SU-DHL-6 (cell line): ENCODE measurements around the gene ETFRF1.

Experiments
- H2AFZ ChIP-seq: fragments of 200-600 bp; sonication (generic); 2 replicates; pipeline ENCODE4 v1.6.1; 2014; ENCODE audit warnings: low read depth, mild to moderate bottlenecking, moderate library complexity, mixed read lengths, antibody characterized with exemption, low read length; ENCODE audit not compliant: severe bottlenecking
- H3F3A ChIP-seq: fragments of 200-600 bp; shearing (Covaris generic); 2 replicates; pipeline ENCODE4 v1.6.0; 2016; ENCODE audit warnings: antibody characterized with exemption, mild to moderate bottlenecking; ENCODE audit not compliant: insufficient read depth
- H3K27ac ChIP-seq: fragments of 200-600 bp; sonication (generic); 2 replicates; pipeline ENCODE4 v1.5.1; 2016; ENCODE audit warnings: low read depth, mild to moderate bottlenecking, low read length, moderate library complexity, mixed read lengths
- H3K27me3 ChIP-seq: fragments of 200-600 bp; sonication (generic), shearing (Covaris generic); 2 replicates; pipeline ENCODE4 v1.6.0; 2014; ENCODE audit warnings: mild to moderate bottlenecking, low read length
- H3K36me3 ChIP-seq: fragments of 200-600 bp; sonication (generic); 2 replicates; pipeline ENCODE4 v1.6.1; 2014; ENCODE audit warnings: mild to moderate bottlenecking, low read length, mixed read lengths
- H3K4me2 ChIP-seq: fragments of 300-600, 200-600 bp; shearing (Covaris generic), sonication (generic); 2 replicates; pipeline ENCODE4 v1.6.0; 2014; ENCODE audit warnings: low read length, low read depth, mild to moderate bottlenecking; ENCODE audit not compliant: poor library complexity, severe bottlenecking
- H3K4me3 ChIP-seq: fragments of 200-600 bp; sonication (generic); 2 replicates; pipeline ENCODE4 v1.5.1; 2014; ENCODE audit warnings: antibody characterized with exemption, low read length, mild to moderate bottlenecking, mixed read lengths; ENCODE audit not compliant: insufficient read depth, poor library complexity, severe bottlenecking
- H3K79me2 ChIP-seq: fragments of 200-600 bp; sonication (generic); 2 replicates; pipeline ENCODE4 v1.6.1; 2014; ENCODE audit warnings: mild to moderate bottlenecking, low read length, moderate library complexity; ENCODE audit not compliant: insufficient read depth
- H3K9ac ChIP-seq: fragments of 200-600 bp; sonication (generic); 2 replicates; pipeline ENCODE4 v1.7.0; 2014; ENCODE audit warnings: mild to moderate bottlenecking, low read length
- H3K9me2 ChIP-seq: fragments of 200-600 bp; sonication (generic); replicated peaks from 2 replicates; pipeline ENCODE4 v1.6.1; 2014; ENCODE audit warnings: low read length; ENCODE audit not compliant: insufficient read depth
- H3K9me3 ChIP-seq: fragments of 200-600 bp; sonication (generic); 2 replicates; pipeline ENCODE4 v1.6.1; 2014; ENCODE audit warnings: low read length, mixed read lengths; ENCODE audit not compliant: insufficient read depth
- H4K20me1 ChIP-seq: fragments of 200-600 bp; sonication (generic); 2 replicates; pipeline ENCODE4 v1.6.1; 2014; ENCODE audit warnings: low read depth, mild to moderate bottlenecking, antibody characterized with exemption, low read length, moderate library complexity, mixed read lengths
- CTCF ChIP-seq: fragments of 200-600 bp; sonication (generic); IDR thresholded peaks from one replicate; pipeline ENCODE4 v1.5.1; 2017; ENCODE audit warnings: antibody characterized with exemption, mild to moderate bottlenecking, low read length, moderate library complexity; ENCODE audit not compliant: insufficient read depth, poor library complexity, severe bottlenecking
- EZH2phosphoT487 ChIP-seq: fragments of 200-600 bp; sonication (generic), shearing (Covaris generic); conservative IDR thresholded peaks from 2 replicates; pipeline ENCODE4 v1.6.1; 2018; ENCODE audit warnings: mild to moderate bottlenecking, antibody characterized with exemption, low read length, moderate library complexity, mixed read lengths

ETFRF1 gene

GRCh38 chr12:25253371-25254068, 58.5 kb downstream of the ETFRF1 start:
- H3K27me3 ChIP-seq = no peaks in the 10 kb centered on the region
- H3K36me3 ChIP-seq = no peaks in the 10 kb centered on the region
- H3K27ac ChIP-seq = no peak overlapping the region
- H4K20me1 ChIP-seq = no peaks in the 10 kb centered on the region
- H3K4me3 ChIP-seq = no peak overlapping the region
- no peak for TF ChIP-seq EZH2phosphoT487
- no peak for TF ChIP-seq CTCF
- H3F3A ChIP-seq = peaks cover 8% of the 10 kb centered on the region; the same call in 1 of the 2 replicates
- no peak overlapping the region for H3K4me2 ChIP-seq
- no peak overlapping the region for H2AFZ ChIP-seq
- H3K9me2 ChIP-seq = no peaks in the 10 kb centered on the region
- H3K9me3 ChIP-seq = no peaks in the 10 kb centered on the region
- H3K9ac ChIP-seq = no peak overlapping the region
- peaks cover 17% of the 10 kb centered on the region for H3K79me2 ChIP-seq

- Histone ChIP-seq H3K36me3 (no peaks in the 10 kb centered on the region), H2AFZ (no peak overlapping the region)
Measured at GRCh38 chr12:25254271-25254880, 59.3 kb downstream of the ETFRF1 start.

More at GRCh38 chr12:25254271-25254880, 59.3 kb downstream of the ETFRF1 start:
- H3K79me2 ChIP-seq = peaks cover 9% of the 10 kb centered on the region
- no peaks in the 10 kb centered on the region for H3K9me3 ChIP-seq
- no peaks in the 10 kb centered on the region for H3K27me3 ChIP-seq
- no peak overlapping the region for H3K4me3 ChIP-seq
- H3K9ac ChIP-seq = no peak overlapping the region
- no peak overlapping the region for H3K4me2 ChIP-seq
- H4K20me1 ChIP-seq = no peaks in the 10 kb centered on the region
- H3K27ac ChIP-seq = no peak overlapping the region
- TF ChIP-seq CTCF (no peak), EZH2phosphoT487 (no peak)
- H3F3A ChIP-seq = peaks cover 8% of the 10 kb centered on the region; the same call in 1 of the 2 replicates
- no peaks in the 10 kb centered on the region for H3K9me2 ChIP-seq
